Activated CD4-positive, alpha-beta T cell treated with anti-CD3 and anti-CD28 coated beads, Interleukin-2, amount 10 ng/mL, durations not matched to agents 7 days and 5 days (primary cell): ENCODE data around the gene AGPAT2. TPM values are rescaled to one million over a fixed set of nuclear protein-coding genes. Genes with fewer than 3 reads are reported as not detected.
A peak's percentile ranks its signal among the peaks of the same experiment; 100 is the strongest.
"Not testable (repeated sequence)": the region's sequence is repeated elsewhere in the genome, so short reads cannot be mapped to it uniquely, and the experiment has no call there.

ENCODE experiments used
- CTCF ChIA-PET: fragments of 350-600 bp; sonication (Branson Sonifier 250); formaldehyde crosslinking; loops from one replicate; lab custom pipeline; 2021; ENCODE audit warnings: antibody characterized with exemption; lab: Charles Lee
- POLR2A ChIA-PET: fragments of 350-600 bp; sonication (Branson Sonifier 250); formaldehyde crosslinking; loops from one replicate; lab custom pipeline; 2021; ENCODE audit warnings: antibody characterized with exemption; lab: Charles Lee
- DNase-seq: peaks from one replicate; pipeline ENCODE4 v3.0.0-alpha.2; 2020
- H3K27ac Mint-ChIP-seq: one replicate; pipeline ENCODE4 v1.8.0; 2021; ENCODE audit warnings: mild to moderate bottlenecking, moderate library complexity, mixed read lengths
- H3K27me3 Mint-ChIP-seq: one replicate; pipeline ENCODE4 v1.8.0; 2021; ENCODE audit warnings: mixed read lengths
- H3K36me3 Mint-ChIP-seq: one replicate; pipeline ENCODE4 v1.8.0; 2021; ENCODE audit warnings: low read depth, mixed read lengths
- H3K4me1 Mint-ChIP-seq: one replicate; pipeline ENCODE4 v1.8.0; 2021; ENCODE audit warnings: mixed read lengths
- H3K4me3 Mint-ChIP-seq: one replicate; pipeline ENCODE4 v1.8.0; 2021; ENCODE audit warnings: mild to moderate bottlenecking, moderate library complexity, mixed read lengths
- H3K9me3 Mint-ChIP-seq: one replicate; pipeline ENCODE4 v1.8.0; 2021; ENCODE audit warnings: mixed read lengths
- total RNA-seq, 2 experiments: library from RNA; stranded (reverse); gene quantifications; one replicate each; pipeline ENCODE4 v1.2.3, GENCODE V29; 2021

The AGPAT2 gene
- total RNA-seq, 2 experiments from 2014 or later = 15.0 to 17.0 TPM

DNA sequence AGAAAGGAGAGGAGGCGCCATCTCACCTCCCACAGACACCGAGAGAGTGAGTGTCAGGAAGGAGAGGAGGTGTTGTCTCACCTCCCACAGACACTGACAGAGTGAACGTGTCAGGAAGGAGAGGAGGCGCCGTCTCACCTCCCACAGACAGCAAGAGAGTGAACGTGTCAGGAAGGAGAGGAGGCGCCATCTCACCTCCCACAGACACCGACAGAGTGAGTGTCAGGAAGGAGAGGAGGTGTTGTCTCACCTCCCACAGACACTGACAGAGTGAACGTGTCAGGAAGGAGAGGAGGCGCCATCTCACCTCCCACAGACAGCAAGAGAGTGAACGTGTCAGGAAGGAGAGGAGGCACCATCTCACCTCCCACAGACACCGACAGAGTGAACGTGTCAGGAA lies 55.2 kb downstream of the AGPAT2 start:
- POLR2A ChIA-PET, H3K9me3 Mint-ChIP-seq, H3K4me1 Mint-ChIP-seq, H3K27me3 Mint-ChIP-seq, DNase-seq, H3K4me3 Mint-ChIP-seq, H3K27ac Mint-ChIP-seq, H3K36me3 Mint-ChIP-seq: not testable (repeated sequence)
- CTCF ChIA-PET = interaction anchor here (0.5 to 1.4 kb wide), 10 partner anchors 8 to 448 kb away, joined by 3 to 19 read pairs (median 4); no protein-coding TSS in a partner anchor

DNA sequence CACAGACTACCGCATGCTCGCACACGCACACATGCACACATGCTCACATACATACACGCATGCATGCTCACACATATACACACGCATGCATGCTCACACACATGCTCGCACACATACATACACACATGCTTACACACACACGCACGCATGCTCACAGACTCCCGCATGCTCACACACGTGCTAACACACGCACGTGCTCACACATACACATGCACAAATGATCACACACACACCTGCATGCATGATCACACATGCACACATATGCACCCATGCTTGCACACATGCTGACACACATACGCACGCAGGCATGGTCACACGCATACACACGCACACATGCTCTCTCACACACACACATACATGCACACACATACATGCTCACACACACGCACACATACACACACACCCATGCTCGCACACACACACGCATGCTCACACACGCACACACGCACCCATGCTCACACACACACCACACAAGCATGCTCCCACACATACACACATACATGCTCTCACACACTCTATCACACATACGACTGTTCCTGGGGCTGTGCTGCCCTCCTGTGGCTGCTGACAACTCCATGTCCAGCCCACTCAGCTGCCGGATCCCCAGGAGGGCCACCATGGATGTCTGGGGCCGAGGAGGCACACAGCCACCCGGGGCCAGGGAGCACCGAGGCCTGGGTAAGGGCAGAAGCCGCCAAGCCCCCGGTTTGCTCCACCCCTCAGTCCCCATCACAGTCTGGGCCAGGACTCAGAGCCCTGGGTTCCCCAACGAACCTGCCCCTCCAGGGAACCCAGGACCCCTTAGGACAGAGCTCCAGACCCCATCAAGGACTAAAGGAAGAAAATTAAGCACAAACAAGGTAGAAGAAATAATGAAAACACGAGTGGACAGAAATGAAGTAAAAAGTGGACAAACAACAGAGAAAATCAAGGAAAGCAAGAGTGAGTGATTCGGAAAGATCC lies 55.9 kb downstream of the AGPAT2 start:
- CTCF ChIA-PET = interaction anchor here (0.5 to 1.4 kb wide), 10 partner anchors 8 to 447 kb away, joined by 3 to 19 read pairs (median 4); no protein-coding TSS in a partner anchor
- H3K9me3 Mint-ChIP-seq = no peaks in the 10 kb centered on the region

DNA sequence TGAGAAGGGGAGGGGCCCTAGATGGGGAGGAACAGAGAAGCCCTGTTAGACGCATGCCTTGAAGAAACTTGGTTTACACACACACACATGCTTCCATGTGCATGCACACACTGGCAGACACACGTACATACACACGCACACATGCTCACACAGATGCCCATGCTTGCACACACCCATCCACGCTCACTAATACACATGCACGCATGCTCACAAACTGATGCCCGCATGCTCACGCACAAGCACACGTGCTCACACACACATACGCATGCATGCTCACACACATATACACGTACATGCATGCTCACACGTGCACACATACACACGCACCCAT lies 56.6 kb downstream of the AGPAT2 start:
- ChIA-PET CTCF (interaction anchor here (1.4 kb wide), 1 partner anchor 145 kb away, joined by 5 read pairs; no protein-coding TSS in a partner anchor), POLR2A (no interaction called here)
- Mint-ChIP-seq H3K4me1 (no peaks in the 10 kb centered on the region), H3K27ac (no peak overlapping the region), H3K9me3 (no peaks in the 10 kb centered on the region), H3K4me3 (no peak overlapping the region), H3K36me3 (no peaks in the 10 kb centered on the region), H3K27me3 (peaks cover 3% of the 10 kb centered on the region)
- no peak for DNase-seq

More for the DNA sequence above, 55.9 kb downstream of the AGPAT2 start:
- no peaks in the 10 kb centered on the region for H3K36me3 Mint-ChIP-seq
- H3K4me3 Mint-ChIP-seq = no peak overlapping the region
- POLR2A ChIA-PET = no interaction called here
- peak; percentile 76 for DNase-seq
- H3K27ac Mint-ChIP-seq = no peak overlapping the region
- H3K27me3 Mint-ChIP-seq = peaks cover 3% of the 10 kb centered on the region
- H3K4me1 Mint-ChIP-seq = no peaks in the 10 kb centered on the region

DNA sequence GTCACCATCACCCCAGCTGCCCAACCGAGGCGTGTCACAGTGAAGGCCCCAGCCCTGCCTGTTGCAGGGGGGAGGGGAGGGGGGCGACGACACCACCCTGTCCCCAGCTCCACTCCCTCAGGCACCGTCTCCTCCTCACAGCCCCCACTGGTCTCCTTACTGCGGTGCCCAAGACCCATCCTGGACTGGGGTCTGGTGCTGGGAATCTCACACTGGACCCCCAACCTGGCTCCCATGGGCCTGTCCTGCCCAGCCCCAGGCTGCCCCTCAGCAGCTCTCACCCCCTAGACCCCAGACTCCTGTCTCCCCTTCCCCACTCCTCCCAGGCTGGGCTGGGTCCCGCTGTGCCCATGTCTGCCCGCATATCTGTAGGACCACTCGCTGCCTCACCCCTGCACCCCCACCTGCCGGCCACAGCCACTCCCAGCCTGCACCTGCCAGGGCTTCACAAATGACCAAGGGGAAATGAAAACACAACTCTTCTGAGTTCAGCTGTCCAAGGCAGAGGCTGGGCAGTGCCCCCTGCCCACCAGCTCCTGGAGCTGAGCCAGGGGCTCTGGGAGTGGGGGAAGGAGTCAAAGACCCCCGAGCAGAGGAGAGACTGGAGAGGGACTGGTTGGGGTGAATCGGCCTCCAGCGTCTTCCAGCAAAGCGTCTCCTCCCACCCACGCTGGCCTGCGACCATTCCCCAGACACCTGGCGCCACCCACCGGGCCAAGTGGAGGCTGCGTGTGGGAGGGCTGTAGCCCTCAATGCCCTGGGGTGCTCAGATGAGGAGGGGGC lies 57.2 kb downstream of the AGPAT2 start:
- ChIA-PET POLR2A (no interaction called here), CTCF (interaction anchor here (0.6 to 2.0 kb wide), 4 partner anchors 8 to 223 kb away, joined by 3 to 8 read pairs (median 4); no protein-coding TSS in a partner anchor)
- DNase-seq = peak; percentile 72
- H3K27ac Mint-ChIP-seq = no peak overlapping the region
- no peaks in the 10 kb centered on the region for H3K9me3 Mint-ChIP-seq
- H3K27me3 Mint-ChIP-seq = peaks cover 3% of the 10 kb centered on the region
- no peaks in the 10 kb centered on the region for H3K4me1 Mint-ChIP-seq
- H3K36me3 Mint-ChIP-seq = no peaks in the 10 kb centered on the region
- no peak overlapping the region for H3K4me3 Mint-ChIP-seq

DNA sequence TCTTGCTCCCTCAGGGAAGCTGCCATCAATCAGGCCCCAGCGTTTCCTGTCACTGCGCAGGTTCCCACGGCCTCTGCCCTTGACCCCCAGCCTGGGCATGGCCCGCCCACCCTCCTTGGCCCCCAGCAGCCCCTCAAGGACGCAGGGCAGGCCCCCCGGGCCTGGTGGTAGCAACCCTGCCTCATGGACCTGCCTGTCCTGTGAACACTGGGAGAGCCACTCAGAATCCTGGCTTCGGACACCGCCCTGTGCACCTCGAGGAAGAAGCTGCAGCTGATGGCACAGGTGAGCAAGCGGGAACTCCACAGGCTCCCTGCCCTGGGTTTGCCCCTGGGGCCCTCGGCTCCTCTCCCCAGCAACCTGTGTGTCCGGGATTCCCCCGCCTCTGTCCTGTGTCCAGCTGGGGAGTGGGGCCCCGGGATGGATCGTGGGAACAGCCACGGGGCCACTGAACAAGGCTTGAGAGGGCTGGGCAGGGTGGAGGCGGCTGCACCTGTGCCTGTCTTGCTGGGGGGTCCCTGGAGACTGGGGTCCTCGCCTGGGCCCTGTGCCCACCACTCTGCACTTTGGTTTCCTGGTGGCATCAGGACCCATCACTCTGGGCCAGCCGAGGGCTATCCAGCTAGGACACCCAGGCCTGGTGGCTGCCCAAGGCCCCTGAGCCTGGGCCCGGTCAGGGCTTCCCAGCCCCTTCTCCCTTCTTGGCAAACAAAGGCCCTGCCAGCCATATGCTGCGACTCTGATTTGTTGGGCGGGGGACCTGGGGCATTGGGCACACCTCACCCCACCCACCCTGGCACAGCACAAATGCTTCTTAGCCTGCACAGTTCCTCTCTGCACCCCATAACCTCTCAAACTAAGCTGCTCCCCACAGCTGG lies 58.0 kb downstream of the AGPAT2 start:
- H3K36me3 Mint-ChIP-seq = no peaks in the 10 kb centered on the region
- no peak overlapping the region for H3K27ac Mint-ChIP-seq
- ChIA-PET POLR2A (no interaction called here), CTCF (interaction anchor here (0.6 to 2.0 kb wide), 5 partner anchors 9 to 222 kb away, joined by 3 to 8 read pairs (median 4); no protein-coding TSS in a partner anchor)
- H3K27me3 Mint-ChIP-seq = no peaks in the 10 kb centered on the region
- no peak for DNase-seq
- no peaks in the 10 kb centered on the region for H3K4me1 Mint-ChIP-seq
- no peak overlapping the region for H3K4me3 Mint-ChIP-seq
- H3K9me3 Mint-ChIP-seq = no peaks in the 10 kb centered on the region

DNA sequence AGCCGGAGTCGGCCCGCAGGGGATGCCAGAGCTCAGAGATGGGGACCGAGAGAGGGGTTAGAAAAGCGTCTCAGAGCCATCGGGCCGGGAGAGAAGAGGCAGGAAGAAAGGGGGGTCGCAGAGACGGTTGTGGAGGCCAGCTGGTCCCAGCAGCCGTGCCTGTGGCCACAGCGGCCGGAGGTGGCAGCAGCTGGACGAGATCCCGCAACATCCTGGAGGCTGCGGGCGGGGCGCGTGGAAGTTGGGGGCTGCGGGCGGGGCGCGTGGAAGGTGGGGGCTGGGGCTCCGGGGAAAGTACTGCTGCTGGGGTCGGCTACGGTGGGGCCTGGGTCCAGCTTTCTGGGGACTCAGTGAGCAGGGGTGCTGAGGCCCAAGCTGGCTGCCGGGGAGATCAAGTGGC lies 59.0 kb downstream of the AGPAT2 start:
- H3K36me3 Mint-ChIP-seq = no peaks in the 10 kb centered on the region
- no peaks in the 10 kb centered on the region for H3K27me3 Mint-ChIP-seq
- H3K27ac Mint-ChIP-seq = no peak overlapping the region
- no peak overlapping the region for H3K4me3 Mint-ChIP-seq
- DNase-seq = no peak
- no peaks in the 10 kb centered on the region for H3K9me3 Mint-ChIP-seq
- CTCF ChIA-PET = interaction anchor here (0.9 to 2.0 kb wide), 3 partner anchors 140 to 221 kb away, joined by 3 to 8 read pairs (median 4); no protein-coding TSS in a partner anchor
- H3K4me1 Mint-ChIP-seq = no peaks in the 10 kb centered on the region
- POLR2A ChIA-PET = no interaction called here

DNA sequence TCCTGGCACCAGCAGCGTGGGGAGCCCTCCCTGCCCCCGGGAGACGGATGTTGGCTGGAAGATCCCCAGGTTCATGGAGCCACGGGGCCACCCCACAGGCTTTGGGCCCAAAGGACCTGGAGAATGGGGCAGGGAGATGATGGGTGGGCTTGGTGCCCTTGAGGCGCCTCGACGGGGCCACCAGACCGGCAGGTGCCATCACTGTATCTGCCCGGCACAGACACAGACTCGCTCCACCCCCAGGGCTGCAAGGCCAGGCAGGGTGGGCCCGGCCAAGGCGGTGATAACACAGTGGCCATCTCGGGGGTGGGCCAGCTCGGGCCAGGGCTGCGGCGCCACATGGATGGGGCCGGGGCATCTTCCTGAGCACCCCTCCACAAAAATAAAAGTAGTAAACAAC lies 59.6 kb downstream of the AGPAT2 start:
- no peak overlapping the region for H3K4me3 Mint-ChIP-seq
- POLR2A ChIA-PET = no interaction called here
- DNase-seq = no peak

DNA sequence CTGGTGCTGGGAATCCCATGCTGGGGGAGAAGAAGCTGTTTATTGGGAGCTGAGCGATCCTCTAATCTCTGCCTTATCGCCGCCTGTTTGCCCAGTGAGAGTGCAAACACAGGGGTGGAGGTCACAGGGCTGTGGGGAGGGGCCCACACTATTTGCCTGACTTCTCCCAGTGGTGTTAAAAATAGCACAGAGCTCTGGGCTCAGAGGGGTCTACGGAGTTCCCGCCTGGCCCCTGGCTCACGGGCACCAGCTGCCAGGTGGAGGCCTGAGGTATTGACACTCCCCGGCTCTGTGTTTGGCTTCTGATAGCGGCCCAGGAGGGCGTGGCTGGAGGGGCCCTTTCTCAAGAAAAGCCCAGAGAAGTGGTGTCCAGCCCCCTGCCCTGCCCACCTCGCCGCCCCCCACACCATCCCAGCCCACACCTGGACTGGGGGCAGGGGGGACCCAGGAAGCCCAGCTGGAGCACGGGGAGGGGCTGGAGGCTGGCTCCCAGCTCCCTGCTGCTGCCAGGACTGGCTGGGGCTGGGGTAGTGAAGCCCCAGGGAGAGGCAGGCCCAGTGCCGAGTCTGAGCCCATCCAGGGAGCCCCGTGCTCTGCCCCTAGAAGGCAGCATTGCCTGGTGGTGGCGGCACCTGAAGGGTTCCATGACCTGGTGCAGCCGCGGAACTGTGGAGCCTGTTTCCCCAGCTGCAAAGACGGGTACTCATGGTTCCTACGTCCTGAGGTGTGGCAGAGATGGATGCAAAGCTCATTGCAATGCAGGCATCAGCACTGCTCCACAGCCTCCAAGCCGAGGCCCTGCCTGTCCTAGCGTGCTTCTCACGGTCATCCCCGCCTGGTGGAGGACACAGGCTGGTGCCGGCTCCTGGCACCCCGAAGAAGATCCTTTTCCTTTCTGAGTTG lies 60.3 kb downstream of the AGPAT2 start:
- H3K4me1 Mint-ChIP-seq = no peaks in the 10 kb centered on the region
- no peak overlapping the region for H3K4me3 Mint-ChIP-seq
- ChIA-PET CTCF (no interaction called here), POLR2A (no interaction called here)
- no peak overlapping the region for H3K27ac Mint-ChIP-seq
- H3K9me3 Mint-ChIP-seq = no peaks in the 10 kb centered on the region
- DNase-seq = no peak
- H3K36me3 Mint-ChIP-seq = no peaks in the 10 kb centered on the region
- H3K27me3 Mint-ChIP-seq = no peaks in the 10 kb centered on the region

More for the DNA sequence above, 59.6 kb downstream of the AGPAT2 start:
- H3K27ac Mint-ChIP-seq = no peak overlapping the region
- no peaks in the 10 kb centered on the region for H3K36me3 Mint-ChIP-seq
- H3K9me3 Mint-ChIP-seq = no peaks in the 10 kb centered on the region
- no peaks in the 10 kb centered on the region for H3K27me3 Mint-ChIP-seq
- H3K4me1 Mint-ChIP-seq = no peaks in the 10 kb centered on the region
- CTCF ChIA-PET = no interaction called here

DNA sequence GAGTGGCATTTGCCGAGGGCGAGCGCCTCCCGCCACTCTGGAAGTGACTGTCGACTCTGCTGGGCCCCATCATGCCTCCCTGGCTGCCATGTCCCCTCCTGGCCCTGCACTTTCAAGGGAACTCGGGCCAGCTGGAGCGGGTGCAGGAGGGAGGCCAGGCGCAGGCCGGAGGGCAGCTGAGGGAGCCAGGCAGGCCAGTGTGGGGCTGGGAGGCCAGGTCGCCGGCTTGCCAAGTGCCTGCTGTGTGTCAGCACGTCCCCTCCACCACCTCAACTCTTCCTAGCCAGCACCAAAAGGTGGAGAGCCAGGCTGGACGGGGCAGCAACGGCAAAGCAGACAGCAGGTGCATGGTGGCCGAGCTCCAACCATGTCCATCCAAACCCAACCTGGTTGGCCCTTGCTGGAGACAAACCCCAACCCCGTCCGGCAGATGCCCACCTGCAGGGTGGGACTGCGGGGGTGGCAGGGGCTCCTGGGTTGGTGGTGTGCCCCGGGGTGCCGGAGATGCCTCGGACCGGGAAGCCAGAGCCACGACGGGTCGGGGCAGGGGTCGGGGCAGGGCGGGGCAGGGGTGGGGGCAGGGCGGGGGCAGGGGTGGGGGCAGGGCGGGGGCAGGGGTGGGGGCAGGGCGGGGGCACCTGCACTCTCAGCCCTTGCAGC lies 61.1 kb downstream of the AGPAT2 start:
- no peak for DNase-seq
- H3K9me3 Mint-ChIP-seq = no peaks in the 10 kb centered on the region
- H3K4me1 Mint-ChIP-seq = no peaks in the 10 kb centered on the region
- ChIA-PET CTCF (no interaction called here), POLR2A (no interaction called here)
- H3K36me3 Mint-ChIP-seq = no peaks in the 10 kb centered on the region
- no peak overlapping the region for H3K27ac Mint-ChIP-seq
- H3K4me3 Mint-ChIP-seq = no peak overlapping the region
- no peaks in the 10 kb centered on the region for H3K27me3 Mint-ChIP-seq

DNA sequence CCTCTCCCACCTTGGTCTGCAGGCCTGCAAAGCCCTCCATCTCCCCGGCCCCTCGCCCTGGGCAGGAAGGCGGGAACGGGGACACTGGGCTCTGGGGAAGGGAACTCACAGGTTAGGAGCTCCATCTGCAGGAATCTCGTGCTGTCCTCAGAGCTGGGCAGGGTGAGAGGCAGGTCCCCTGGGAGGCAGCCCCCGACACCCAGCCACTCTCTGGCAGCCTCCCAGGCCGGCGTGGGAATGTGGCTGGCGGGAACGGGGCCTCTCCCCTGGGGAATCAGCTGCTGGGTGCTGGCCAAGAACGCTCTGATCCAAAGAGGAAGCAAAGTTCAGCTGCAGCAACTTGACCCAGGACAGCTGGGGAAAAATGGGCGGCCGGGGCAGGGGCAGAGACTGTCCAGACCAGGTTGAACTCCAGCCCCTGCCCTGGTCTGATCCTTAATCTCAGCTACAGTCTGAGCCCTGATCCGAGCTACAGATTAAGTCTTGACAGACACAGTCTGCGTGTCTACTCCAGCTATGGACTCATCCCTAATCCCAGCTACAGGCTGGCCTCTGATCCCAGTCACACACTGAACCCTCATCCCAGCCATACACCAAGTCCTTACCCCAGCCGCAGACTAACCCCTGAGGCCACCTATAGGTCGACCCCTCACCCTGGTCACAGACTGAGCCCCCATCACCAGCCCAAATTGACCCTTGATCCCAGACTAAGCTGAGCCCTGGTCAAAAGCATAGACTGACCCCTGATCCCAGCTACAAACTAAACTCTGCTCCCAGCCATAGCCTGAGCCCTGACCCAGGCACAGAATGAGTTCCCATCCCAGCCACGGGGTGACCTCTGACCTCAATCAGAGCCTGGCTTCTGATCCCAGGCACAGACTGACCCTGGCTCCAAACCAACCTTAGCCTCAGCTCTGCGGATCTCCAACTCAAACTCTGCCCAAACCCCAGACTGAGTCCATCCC lies 61.9 kb downstream of the AGPAT2 start:
- CTCF ChIA-PET = interaction anchor here (0.9 kb wide), 2 partner anchors 123 to 140 kb away, joined by 3 to 6 read pairs; no protein-coding TSS in a partner anchor
- POLR2A ChIA-PET = no interaction called here
- Mint-ChIP-seq H3K4me1 (no peaks in the 10 kb centered on the region), H3K4me3 (no peak overlapping the region), H3K9me3 (no peaks in the 10 kb centered on the region), H3K27me3 (no peaks in the 10 kb centered on the region), H3K27ac (no peak overlapping the region), H3K36me3 (no peaks in the 10 kb centered on the region)
- no peak for DNase-seq
